CD4-positive, alpha-beta memory T cell (primary cell): ENCODE measurements around the gene NOP53. TPM values are rescaled to one million over a fixed set of nuclear protein-coding genes. Genes with fewer than 3 reads are reported as not detected.
"Not testable (repeated sequence)": the region's sequence is repeated elsewhere in the genome, so short reads cannot be mapped to it uniquely, and the experiment has no call there.

Experiments used
- CTCF ChIA-PET: fragments of 350-600 bp; sonication (Branson Sonifier 250); formaldehyde crosslinking; loops from one replicate; lab custom pipeline; 2021; ENCODE audit warnings: inconsistent platforms; ENCODE audit not compliant: partially characterized antibody; lab: Charles Lee
- POLR2A ChIA-PET: fragments of 350-600 bp; sonication (Branson Sonifier 250); formaldehyde crosslinking; loops from one replicate; lab custom pipeline; 2021; ENCODE audit not compliant: partially characterized antibody; lab: Charles Lee
- DNase-seq, 5 donors: peaks; one replicate each; pipeline versions ENCODE4 v3.0.0 to v3.0.0-alpha.2; 2020 to 2022; ENCODE audit warnings: mixed read lengths in 1 of 5
- H3K27ac ChIP-seq: one replicate; pipeline ENCODE4 v1.7.0; 2013; ENCODE audit warnings: low read depth, low read length
- H3K27me3 ChIP-seq: 2 replicates; pipeline ENCODE4 v1.7.0; 2013; ENCODE audit warnings: mild to moderate bottlenecking, low read length, moderate library complexity; ENCODE audit not compliant: insufficient read depth
- H3K36me3 ChIP-seq: 2 replicates; pipeline ENCODE4 v1.7.0; 2013; ENCODE audit warnings: mild to moderate bottlenecking, low read length, moderate library complexity; ENCODE audit not compliant: insufficient read depth
- H3K4me1 ChIP-seq: 2 replicates; pipeline ENCODE4 v1.7.0; 2013; ENCODE audit warnings: mild to moderate bottlenecking, low read length, moderate library complexity; ENCODE audit not compliant: insufficient read depth
- H3K4me3 ChIP-seq, 2 donors: one replicate each; pipeline ENCODE4 v1.7.0; 2013; ENCODE audit warnings: low read length in 2 of 2, mild to moderate bottlenecking in 1 of 2
- H3K9me3 ChIP-seq, 2 donors: one replicate each; pipeline ENCODE4 v1.7.0; 2013; ENCODE audit warnings: low read length in 2 of 2, control low read depth in 1 of 2; ENCODE audit not compliant: control insufficient read depth in 1 of 2
- H3K27ac Mint-ChIP-seq, 7 donors: one replicate each; pipeline ENCODE4 v1.8.0; 2020 to 2021; ENCODE audit warnings: mixed read lengths in 7 of 7, mild to moderate bottlenecking in 6 of 7, inconsistent platforms in 3 of 7, moderate library complexity in 3 of 7
- H3K27me3 Mint-ChIP-seq, 2 donors: one replicate each; pipeline ENCODE4 v1.8.0; 2020 to 2021; ENCODE audit warnings: mixed read lengths in 2 of 2
- H3K36me3 Mint-ChIP-seq, 2 donors: one replicate each; pipeline ENCODE4 v1.8.0; 2020 to 2021; ENCODE audit warnings: mixed read lengths in 2 of 2, inconsistent platforms in 1 of 2, mild to moderate bottlenecking in 1 of 2
- H3K4me1 Mint-ChIP-seq, 4 donors: one replicate each; pipeline ENCODE4 v1.8.0; 2020 to 2021; ENCODE audit warnings: mixed read lengths in 4 of 4, mild to moderate bottlenecking in 1 of 4
- H3K4me3 Mint-ChIP-seq, 8 donors: one replicate each; pipeline ENCODE4 v1.8.0; 2020 to 2021; ENCODE audit warnings: mixed read lengths in 8 of 8, mild to moderate bottlenecking in 7 of 8, moderate library complexity in 6 of 8, inconsistent platforms in 3 of 8
- H3K9me3 Mint-ChIP-seq, 8 donors: one replicate each; pipeline ENCODE4 v1.8.0; 2020 to 2021; ENCODE audit warnings: mixed read lengths in 8 of 8, mild to moderate bottlenecking in 5 of 8, inconsistent platforms in 3 of 8, moderate library complexity in 1 of 8
- intact Hi-C: fragments of 100-400 bp; cut with micrococcal nuclease; formaldehyde crosslinking; loops from one replicate; pipeline ENCODE4 v1.15.1; 2023
- polyA plus RNA-seq, 2 donors: library from polyadenylated mRNA; unstranded; fragments of 300-500 nt; fragmentation: Illumina TruSeq; gene quantifications; one replicate each; pipeline ENCODE4 v1.2.3, GENCODE V29; 2021
- total RNA-seq, 2 experiments: library from RNA; stranded (reverse); gene quantifications; one replicate each; pipeline ENCODE4 v1.2.3, GENCODE V29; 2021

Gene NOP53
- total and polyA plus RNA-seq, 4 experiments from 2014 or later, result 156 to 875 (median 544) TPM

GRCh38 chr19:47765523-47766358 is 20.4 kb downstream of the NOP53 start:
- ChIA-PET CTCF (interaction anchor here (1.0 to 5.9 kb wide), 5 partner anchors 14 to 98 kb away, joined by 3 to 54 read pairs (median 4); no protein-coding TSS in a partner anchor), POLR2A (interaction anchor here (0.7 to 1.0 kb wide), 2 partner anchors 10 to 14 kb away, joined by 3 read pairs; no protein-coding TSS in a partner anchor)
- peak; percentile 23 to 44 (median 29) for DNase-seq
- H3K9me3 Mint-ChIP-seq, result peaks cover 0 to 2% (median 0%) of the 10 kb centered on the region in 8 donors
- Histone ChIP-seq H3K27me3 (no peaks in the 10 kb centered on the region), H3K36me3 (no peaks in the 10 kb centered on the region), H3K9me3 (no peaks in the 10 kb centered on the region), H3K27ac (no peak overlapping the region), H3K4me3 (no peak overlapping the region), H3K4me1 (no peaks in the 10 kb centered on the region)
- peaks cover 0 to 7% (median 0%) of the 10 kb centered on the region in 4 donors for H3K4me1 Mint-ChIP-seq
- no peaks in the 10 kb centered on the region for H3K27me3 Mint-ChIP-seq
- H3K4me3 Mint-ChIP-seq, result no peak overlapping the region
- no peaks in the 10 kb centered on the region for H3K36me3 Mint-ChIP-seq
- no peak overlapping the region for H3K27ac Mint-ChIP-seq
- intact Hi-C loops, result loop anchor here (1.0 kb wide), 1 partner anchor 23 kb away; no protein-coding TSS in a partner anchor

GRCh38 chr19:47766359-47766620 is 20.9 kb downstream of the NOP53 start:
- intact Hi-C loops, result loop anchor here (1.0 kb wide), 1 partner anchor 22 kb away; no protein-coding TSS in a partner anchor
- Histone ChIP-seq H3K27ac (no peak overlapping the region), H3K4me3 (no peak overlapping the region), H3K9me3 (no peaks in the 10 kb centered on the region), H3K36me3 (no peaks in the 10 kb centered on the region), H3K27me3 (no peaks in the 10 kb centered on the region), H3K4me1 (no peaks in the 10 kb centered on the region)
- Mint-ChIP-seq H3K4me1 (peaks cover 0 to 7% (median 0%) of the 10 kb centered on the region in 4 donors), H3K27ac (no peak overlapping the region), H3K27me3 (no peaks in the 10 kb centered on the region), H3K36me3 (no peaks in the 10 kb centered on the region), H3K4me3 (no peak overlapping the region), H3K9me3 (peaks cover 0 to 2% (median 0%) of the 10 kb centered on the region in 8 donors)
- no peak for DNase-seq
- ChIA-PET CTCF (interaction anchor here (1.7 to 5.9 kb wide), 2 partner anchors 23 to 28 kb away, joined by 3 to 54 read pairs; no protein-coding TSS in a partner anchor), POLR2A (no interaction called here)

- Mint-ChIP-seq H3K9me3 (peaks cover 0 to 2% (median 0%) of the 10 kb centered on the region in 8 donors), H3K4me1 (peaks cover 0 to 7% (median 0%) of the 10 kb centered on the region in 4 donors), H3K36me3 (no peaks in the 10 kb centered on the region), H3K27ac (peak overlapping the region in 1 of 7 donors; percentile 70), H3K4me3 (no peak overlapping the region), H3K27me3 (no peaks in the 10 kb centered on the region)
- ChIA-PET CTCF (interaction anchor here (0.7 to 5.9 kb wide), 2 partner anchors 21 to 23 kb away, joined by 3 to 54 read pairs; partner anchors contain the start of gene NOP53), POLR2A (no interaction called here)
- Histone ChIP-seq H3K27ac (no peak overlapping the region), H3K4me1 (no peaks in the 10 kb centered on the region), H3K36me3 (no peaks in the 10 kb centered on the region), H3K27me3 (no peaks in the 10 kb centered on the region), H3K9me3 (no peaks in the 10 kb centered on the region), H3K4me3 (no peak overlapping the region)
- DNase-seq, result no peak
- intact Hi-C loops, result loop anchor here (1.0 kb wide), 1 partner anchor 22 kb away; no protein-coding TSS in a partner anchor
Measured at GRCh38 chr19:47766670-47767069, 21.3 kb downstream of the NOP53 start.

GRCh38 chr19:47767349-47767748 is 22.0 kb downstream of the NOP53 start:
- POLR2A ChIA-PET, result no interaction called here

GRCh38 chr19:47768604-47769003 is 23.3 kb downstream of the NOP53 start:
- DNase-seq, result no peak
- H3K4me1 Mint-ChIP-seq, result peaks cover 0 to 7% (median 0%) of the 10 kb centered on the region in 4 donors
- Histone ChIP-seq H3K27me3 (no peaks in the 10 kb centered on the region), H3K27ac (no peak overlapping the region), H3K36me3 (no peaks in the 10 kb centered on the region), H3K4me3 (no peak overlapping the region), H3K9me3 (no peaks in the 10 kb centered on the region), H3K4me1 (no peaks in the 10 kb centered on the region)
- no peaks in the 10 kb centered on the region for H3K27me3 Mint-ChIP-seq
- H3K36me3 Mint-ChIP-seq, result no peaks in the 10 kb centered on the region
- CTCF ChIA-PET, result interaction anchor here (1.3 to 5.9 kb wide), 3 partner anchors 10 to 335 kb away, joined by 3 to 54 read pairs (median 4); no protein-coding TSS in a partner anchor
- intact Hi-C loops, result no loop called here
- H3K27ac Mint-ChIP-seq, result peak overlapping the region in 1 of 7 donors; percentile 29
- H3K9me3 Mint-ChIP-seq, result peaks cover 0 to 2% (median 0%) of the 10 kb centered on the region in 8 donors
- H3K4me3 Mint-ChIP-seq, result no peak overlapping the region
- POLR2A ChIA-PET, result no interaction called here

More at GRCh38 chr19:47767349-47767748, 22.0 kb downstream of the NOP53 start:
- Mint-ChIP-seq H3K4me1 (peaks cover 0 to 7% (median 0%) of the 10 kb centered on the region in 4 donors), H3K4me3 (no peak overlapping the region), H3K27me3 (no peaks in the 10 kb centered on the region), H3K36me3 (no peaks in the 10 kb centered on the region), H3K27ac (peak overlapping the region in 1 of 7 donors; percentile 70), H3K9me3 (peaks cover 0 to 2% (median 0%) of the 10 kb centered on the region in 8 donors)
- H3K36me3 ChIP-seq, result no peaks in the 10 kb centered on the region
- CTCF ChIA-PET, result interaction anchor here (0.7 to 5.9 kb wide), 5 partner anchors 9 to 334 kb away, joined by 3 to 54 read pairs (median 3); partner anchors contain the start of gene NOP53
- H3K27me3 ChIP-seq, result no peaks in the 10 kb centered on the region
- no peaks in the 10 kb centered on the region for H3K9me3 ChIP-seq
- no peak for DNase-seq
- H3K4me3 ChIP-seq, result no peak overlapping the region
- intact Hi-C loops, result no loop called here
- no peaks in the 10 kb centered on the region for H3K4me1 ChIP-seq
- H3K27ac ChIP-seq, result no peak overlapping the region

GRCh38 chr19:47769534-47769933 is 24.2 kb downstream of the NOP53 start:
- H3K27ac ChIP-seq, result no peak overlapping the region
- CTCF ChIA-PET, result no interaction called here
- DNase-seq, result no peak
- no peak overlapping the region for H3K27ac Mint-ChIP-seq
- H3K36me3 Mint-ChIP-seq, result no peaks in the 10 kb centered on the region
- no peaks in the 10 kb centered on the region for H3K9me3 ChIP-seq
- H3K4me1 ChIP-seq, result no peaks in the 10 kb centered on the region
- H3K4me3 ChIP-seq, result no peak overlapping the region
- intact Hi-C loops, result no loop called here
- peaks cover 0 to 7% (median 0%) of the 10 kb centered on the region in 4 donors for H3K4me1 Mint-ChIP-seq
- H3K27me3 ChIP-seq, result no peaks in the 10 kb centered on the region
- no peak overlapping the region for H3K4me3 Mint-ChIP-seq
- no peaks in the 10 kb centered on the region for H3K36me3 ChIP-seq
- POLR2A ChIA-PET, result no interaction called here
- H3K9me3 Mint-ChIP-seq, result peaks cover 0 to 2% (median 0%) of the 10 kb centered on the region in 8 donors
- H3K27me3 Mint-ChIP-seq, result no peaks in the 10 kb centered on the region

GRCh38 chr19:47771291-47771690 is 25.9 kb downstream of the NOP53 start:
- intact Hi-C loops, result not testable (repeated sequence)

More at GRCh38 chr19:47771291-47771690, 25.9 kb downstream of the NOP53 start:
- H3K4me3 ChIP-seq, H3K4me1 ChIP-seq, H3K9me3 ChIP-seq, H3K4me1 Mint-ChIP-seq, H3K27me3 Mint-ChIP-seq, H3K4me3 Mint-ChIP-seq, DNase-seq, H3K36me3 ChIP-seq, H3K27me3 ChIP-seq, H3K9me3 Mint-ChIP-seq, POLR2A ChIA-PET, H3K27ac ChIP-seq, H3K36me3 Mint-ChIP-seq, CTCF ChIA-PET, H3K27ac Mint-ChIP-seq: not testable (repeated sequence)
